HG02798 (cell line): Measurements from ENCODE around the gene CAMK2D.
"Not testable (repeated sequence)": the region's sequence is repeated elsewhere in the genome, so short reads cannot be mapped to it uniquely, and the experiment has no call there.

Experiments
- ATAC-seq: cut with Tn5 transposase; IDR thresholded peaks from one replicate; pipeline ENCODE4 v1.9.1; 2021; ENCODE audit warnings: mild to moderate bottlenecking; ENCODE audit not compliant: unreplicated experiment, poor library complexity

Gene CAMK2D

GRCh38 chr4:113764720-113765264 lies 3.3 kb upstream of the CAMK2D start:
- no peak for ATAC-seq

GRCh38 chr4:113763923-113764322 lies 2.4 kb upstream of the CAMK2D start:
- not testable (repeated sequence) for ATAC-seq

GRCh38 chr4:113763029-113763285 lies 1.4 kb upstream of the CAMK2D start:
- no peak for ATAC-seq

GRCh38 chr4:113762186-113763028 lies 869 bp upstream of the CAMK2D start:
- peak; percentile 71 for ATAC-seq

GRCh38 chr4:113760795-113761619 lies 531 bp downstream of the CAMK2D start:
- peak; percentile 30 for ATAC-seq

- ATAC-seq = no peak
Observed at GRCh38 chr4:113760094-113760794, 1.3 kb downstream of the CAMK2D start.

- ATAC-seq = no peak
Observed at GRCh38 chr4:113759696-113760093, 1.8 kb downstream of the CAMK2D start.

- no peak for ATAC-seq
Observed at GRCh38 chr4:113758372-113758771, 3.2 kb downstream of the CAMK2D start.

GRCh38 chr4:113757486-113757885 lies 4.1 kb downstream of the CAMK2D start:
- ATAC-seq = no peak

GRCh38 chr4:113756005-113756410 lies 5.5 kb downstream of the CAMK2D start:
- ATAC-seq = peak; percentile 86

- no peak for ATAC-seq
Observed at GRCh38 chr4:113750734-113751133, 10.8 kb downstream of the CAMK2D start.

- no peak for ATAC-seq
Observed at GRCh38 chr4:113750296-113750695, 11.2 kb downstream of the CAMK2D start.

GRCh38 chr4:113749178-113749577 lies 12.4 kb downstream of the CAMK2D start:
- ATAC-seq = no peak

- no peak for ATAC-seq
Observed at GRCh38 chr4:113747949-113748348, 13.6 kb downstream of the CAMK2D start.

- no peak for ATAC-seq
Observed at GRCh38 chr4:113745711-113746110, 15.8 kb downstream of the CAMK2D start.

GRCh38 chr4:113744667-113745240 lies 16.8 kb downstream of the CAMK2D start:
- no peak for ATAC-seq

GRCh38 chr4:113743690-113744089 lies 17.8 kb downstream of the CAMK2D start:
- ATAC-seq = no peak

GRCh38 chr4:113742643-113743042 lies 18.9 kb downstream of the CAMK2D start:
- no peak for ATAC-seq

GRCh38 chr4:113741956-113742355 lies 19.6 kb downstream of the CAMK2D start:
- no peak for ATAC-seq

GRCh38 chr4:113740857-113741379 lies 20.6 kb downstream of the CAMK2D start:
- no peak for ATAC-seq
